ENCODE data around the gene IPO4. TPM values are rescaled to one million over a fixed set of nuclear protein-coding genes. Genes with fewer than 3 reads are reported as not detected.

IPO4 gene
- polyA plus RNA-seq, 4 donors: 32.7 to 40.9 (median 37.0) TPM

DNA sequence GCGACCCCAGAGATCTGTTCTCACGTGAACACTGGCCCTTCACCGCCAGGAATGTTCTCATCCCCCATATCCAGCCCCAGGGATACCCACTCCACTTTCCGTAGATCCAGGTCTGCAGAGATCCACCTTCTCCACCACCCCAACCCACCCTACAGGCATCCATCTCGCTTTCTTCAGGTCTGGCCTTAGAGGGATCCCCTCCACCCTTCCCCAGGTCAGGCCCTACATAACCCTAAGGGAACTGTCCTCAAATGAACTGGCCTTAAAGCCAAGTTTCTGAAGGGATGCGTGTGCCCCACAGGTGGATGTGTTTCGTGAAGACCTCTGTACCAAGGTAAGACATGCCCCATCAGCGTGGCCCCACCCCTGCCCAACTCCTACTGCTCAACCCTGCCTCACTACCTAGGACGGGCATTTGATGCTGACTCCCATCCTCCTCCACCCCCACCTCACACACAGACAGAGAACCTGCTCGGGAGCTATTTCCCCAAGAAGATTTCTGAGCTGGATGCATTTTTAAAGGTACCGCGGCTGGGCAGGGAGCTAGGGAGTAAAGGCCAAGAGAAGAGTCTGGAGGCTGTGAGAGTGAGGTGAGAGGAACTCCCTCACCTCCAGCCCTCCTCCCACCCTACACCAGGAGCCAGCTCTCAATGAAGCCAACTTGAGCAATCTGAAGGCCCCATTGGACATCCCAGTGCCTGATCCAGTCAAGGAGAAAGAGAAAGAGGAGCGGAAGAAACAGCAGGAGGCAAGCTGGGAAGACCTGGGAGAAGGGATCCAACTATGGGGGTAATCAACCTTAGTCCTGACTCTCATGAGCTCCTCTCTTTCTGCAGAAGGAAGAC, 51.7 kb downstream of the IPO4 start:
- no peak for DNase-seq (ENCODE audit: low read depth in 4 of 4, low spot score in 2 of 4)

DNA sequence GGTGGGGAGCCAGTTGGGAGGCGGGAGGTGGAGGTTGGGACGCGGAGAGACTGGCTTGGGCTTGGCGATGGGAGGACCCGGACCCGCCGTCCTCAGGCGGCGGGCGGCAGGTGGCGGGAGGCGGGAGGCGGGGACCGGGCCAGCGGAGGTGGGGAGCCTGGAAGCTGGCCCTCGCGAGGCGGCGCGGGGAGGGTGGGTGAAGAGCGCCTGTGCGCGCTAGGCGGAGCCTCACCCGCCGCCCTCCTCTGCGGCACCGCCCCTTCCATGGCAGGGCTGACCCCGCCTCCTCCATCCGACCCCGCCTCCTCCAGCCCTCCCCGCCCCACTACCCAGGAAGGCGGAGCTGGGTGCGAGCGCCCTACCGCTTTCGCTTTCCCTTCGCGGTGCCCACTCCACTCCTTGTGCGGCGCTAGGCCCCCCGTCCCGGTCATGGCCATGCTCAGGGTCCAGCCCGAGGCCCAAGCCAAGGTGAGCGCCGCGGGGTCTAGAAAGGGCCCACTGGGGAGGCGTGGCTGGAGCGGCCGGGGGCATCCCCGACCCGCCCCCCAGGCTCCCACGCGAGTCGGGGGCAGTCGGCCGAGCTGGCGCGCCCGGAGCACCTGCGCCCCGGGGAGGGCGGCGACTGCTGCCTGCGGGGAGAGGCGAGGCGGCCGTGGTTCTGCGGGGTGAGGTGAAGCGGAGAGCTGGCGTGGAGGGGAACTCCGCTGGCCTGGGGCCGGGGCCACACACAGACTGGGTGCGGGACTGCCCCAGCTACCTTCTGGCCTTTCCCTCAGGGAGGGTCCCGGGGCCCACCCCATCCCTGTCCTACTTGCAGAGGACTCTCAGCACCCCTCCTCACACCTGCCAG, 52.6 kb downstream of the IPO4 start, which contains the start of gene PSME1:
TSS of gene PSME1 (plus strand) at position 361 of the 850 bp plus-strand sequence. CDS start at position 430, 69 bp downstream.
- peak; percentile 62 to 83 (median 74) for DNase-seq (ENCODE audit: low read depth in 4 of 4, low spot score in 2 of 4)

DNA sequence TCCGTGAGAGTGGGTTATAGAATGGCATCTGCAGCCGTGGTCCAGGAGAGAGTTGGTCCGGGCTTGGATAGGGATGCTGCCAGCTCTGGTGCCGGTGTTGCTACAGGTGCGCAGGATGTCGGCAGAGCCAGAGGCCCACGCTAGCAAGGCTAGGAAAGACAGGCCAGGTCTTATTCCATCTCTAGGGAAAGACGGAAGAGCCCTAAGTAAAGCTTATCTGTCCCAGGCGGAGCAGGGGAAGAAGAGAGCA, 53.1 kb downstream of the IPO4 start:
- DNase-seq (ENCODE audit: low read depth in 4 of 4, low spot score in 2 of 4): no peak

DNA sequence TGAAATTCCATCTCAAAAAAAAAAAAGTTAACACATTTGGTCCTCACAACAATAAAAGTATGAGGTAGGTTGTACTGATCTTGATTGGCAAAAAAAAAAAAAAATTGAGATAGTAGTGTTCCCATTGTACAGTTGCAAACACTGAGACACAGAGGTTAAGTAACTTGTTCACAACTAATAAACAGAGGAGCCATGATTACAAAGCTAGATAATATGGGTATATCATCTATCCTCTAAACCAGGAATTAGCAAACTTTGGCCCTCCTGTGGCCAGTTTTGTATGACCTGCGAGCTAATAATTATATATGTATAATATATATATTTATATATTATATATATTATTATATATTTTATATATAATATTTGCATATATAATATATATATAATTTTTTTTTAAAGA, 54.9 kb downstream of the IPO4 start:
- no peak for DNase-seq (ENCODE audit: low read depth in 4 of 4, low spot score in 2 of 4)

DNA sequence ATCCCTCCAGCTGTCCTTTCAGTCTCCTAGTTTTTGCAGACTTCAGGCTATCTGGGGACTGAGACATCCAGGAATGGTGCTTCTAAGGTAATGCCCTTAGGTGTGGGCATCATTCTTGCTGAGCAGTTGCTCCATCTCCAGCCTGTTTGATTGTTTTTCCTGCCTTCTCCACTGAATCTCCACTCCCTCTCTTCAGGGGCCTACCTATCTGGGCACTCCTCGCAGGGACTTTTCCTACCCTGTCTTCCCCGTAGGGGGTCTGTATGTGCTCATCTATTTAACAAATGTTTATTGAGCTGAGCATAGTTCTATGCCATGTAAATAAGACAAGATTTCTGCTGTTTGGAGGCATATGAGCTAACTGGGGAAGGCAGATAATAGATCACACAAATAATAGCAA, 55.6 kb downstream of the IPO4 start:
- no peak for DNase-seq (ENCODE audit: low read depth in 4 of 4, low spot score in 2 of 4)

DNA sequence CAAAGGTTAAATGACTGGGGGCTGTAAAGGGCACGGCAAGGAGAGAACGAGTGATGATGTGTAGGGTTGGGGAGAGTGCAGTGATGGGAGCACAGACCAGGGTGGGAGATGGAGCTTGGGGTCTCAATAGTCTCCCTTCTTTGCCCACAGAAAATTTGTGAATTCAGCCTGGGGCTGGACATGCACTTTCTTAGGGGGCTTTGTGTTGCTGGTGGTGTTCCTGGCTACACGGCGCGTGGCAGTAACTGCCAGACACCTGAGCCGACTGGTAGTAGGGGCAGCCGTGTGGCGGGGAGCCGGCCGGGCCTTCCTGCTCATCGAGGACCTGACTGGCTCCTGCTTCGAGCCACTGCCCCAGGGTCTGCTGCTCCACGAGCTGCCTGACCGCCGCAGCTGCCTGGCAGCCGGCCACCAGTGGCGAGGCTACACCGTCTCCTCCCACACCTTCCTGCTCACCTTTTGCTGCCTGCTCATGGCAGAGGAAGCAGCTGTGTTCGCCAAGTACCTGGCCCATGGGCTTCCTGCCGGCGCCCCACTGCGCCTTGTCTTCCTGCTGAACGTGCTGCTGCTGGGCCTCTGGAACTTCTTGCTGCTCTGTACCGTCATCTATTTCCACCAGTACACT, 56.4 kb downstream of the IPO4 start:
- DNase-seq (ENCODE audit: low read depth in 4 of 4, low spot score in 2 of 4): no peak

DNA sequence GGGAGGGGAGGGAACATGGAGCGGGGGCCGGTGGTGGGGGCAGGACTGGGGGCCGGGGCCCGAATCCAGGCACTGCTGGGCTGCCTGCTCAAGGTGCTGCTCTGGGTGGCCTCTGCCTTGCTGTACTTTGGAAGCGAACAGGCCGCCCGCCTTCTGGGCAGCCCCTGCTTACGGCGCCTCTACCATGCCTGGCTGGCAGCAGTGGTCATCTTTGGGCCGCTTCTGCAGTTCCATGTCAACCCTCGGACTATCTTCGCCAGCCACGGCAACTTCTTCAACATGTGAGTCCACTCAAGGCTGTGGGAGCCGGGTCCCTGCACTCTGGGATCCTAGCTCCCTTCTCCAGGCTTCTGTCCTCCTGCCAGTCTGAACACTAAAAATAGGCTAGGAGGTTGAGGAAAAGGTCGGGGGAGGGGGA, 57.1 kb downstream of the IPO4 start:
- DNase-seq (ENCODE audit: low read depth in 4 of 4, low spot score in 2 of 4): no peak

DNA sequence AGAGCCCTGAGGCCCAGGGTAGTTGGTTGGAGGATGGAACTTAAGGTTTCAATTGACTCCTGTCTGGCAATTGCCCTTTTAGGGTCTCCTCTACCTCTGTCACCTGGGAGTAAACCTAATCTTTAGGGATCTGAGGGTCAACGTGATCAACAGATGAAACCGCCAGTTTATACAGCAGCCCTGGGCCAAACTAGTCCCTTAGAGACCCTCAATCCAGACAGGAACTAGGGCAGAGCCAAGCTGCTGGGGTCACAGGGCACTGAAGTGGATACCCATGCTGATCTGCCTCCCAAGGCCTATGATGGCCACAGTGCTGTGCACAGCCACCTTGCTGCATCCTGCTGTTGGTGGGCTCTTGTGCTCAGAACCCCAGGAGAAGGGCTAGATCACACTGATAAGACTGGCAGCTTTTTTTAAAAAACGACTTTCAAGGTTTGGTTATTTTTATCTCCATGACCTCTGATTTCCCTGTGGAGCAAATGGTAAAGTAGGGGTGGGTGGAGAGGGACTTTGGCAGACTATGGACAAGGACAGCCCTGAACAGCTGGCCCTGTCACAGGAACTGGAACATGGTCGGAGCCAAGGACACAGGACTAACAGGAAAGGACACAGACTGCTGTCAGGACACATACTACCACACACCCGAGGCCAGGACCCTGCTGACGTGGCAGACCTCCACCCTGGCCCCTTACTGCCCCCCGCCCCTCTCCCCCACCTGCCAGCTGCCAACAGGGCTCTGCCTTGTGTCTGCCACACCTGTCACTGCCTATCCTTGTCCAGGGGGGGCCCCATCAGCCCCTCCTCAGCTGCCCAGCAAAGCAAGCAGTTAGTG, 57.7 kb downstream of the IPO4 start:
- no peak for DNase-seq (ENCODE audit: low read depth in 4 of 4, low spot score in 2 of 4)

DNA sequence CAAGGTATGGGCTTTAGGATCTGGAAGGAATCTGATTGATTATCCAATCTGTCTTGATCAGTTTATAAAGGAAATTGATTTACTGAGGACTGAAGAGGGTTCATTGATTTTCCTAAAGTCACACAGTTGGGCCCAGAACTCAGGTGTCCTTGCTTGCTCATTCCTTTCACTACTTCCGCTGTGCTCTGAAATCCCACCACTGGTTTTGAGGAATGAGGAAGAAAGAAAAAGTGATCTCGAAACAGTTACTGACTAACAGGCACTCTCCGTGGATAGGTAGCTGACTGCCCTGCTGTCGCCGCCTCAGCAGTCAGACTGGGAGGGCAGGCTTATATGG, 58.3 kb downstream of the IPO4 start, which contains the start of gene FITM1:
TSS of gene FITM1 (plus strand) at position 280 of the 337 bp plus-strand sequence. CDS start 905 bp downstream, outside the sequence.
- DNase-seq (ENCODE audit: low read depth in 4 of 4, low spot score in 2 of 4): no peak

Other genes with a start within 250 kb of the IPO4 start
- 10 to 100 TPM; 47.4 to 60.4 (median 56.5) TPM for gene DHRS4, start 235.0 kb downstream of the IPO4 start, polyA plus RNA-seq (ENCODE audit: insufficient read length in 4 of 4)
- 10 to 100 TPM; 28.4 to 43.5 (median 36.9) TPM for gene DHRS4L2, start 199.9 kb downstream of the IPO4 start, polyA plus RNA-seq (ENCODE audit: insufficient read length in 4 of 4)
- 1 to 10 TPM; 1.3 to 2.4 (median 1.7) TPM for gene CARMIL3, start 136.8 kb downstream of the IPO4 start, polyA plus RNA-seq (ENCODE audit: insufficient read length in 4 of 4)
- under 1 TPM in 1 of 4 donors, not detected in 3; 0.11 TPM for gene CPNE6, start 117.3 kb downstream of the IPO4 start, polyA plus RNA-seq (ENCODE audit: insufficient read length in 4 of 4)
- gene PCK2, start 94.5 kb downstream of the IPO4 start, polyA plus RNA-seq (ENCODE audit: insufficient read length in 4 of 4): 10 to 100 TPM; 28.6 to 35.6 (median 30.8) TPM
- gene DCAF11, start 74.0 kb downstream of the IPO4 start, polyA plus RNA-seq (ENCODE audit: insufficient read length in 4 of 4): 10 to 100 TPM; 77.2 to 88.6 (median 83.0) TPM
- 1 to 10 TPM; 2.2 to 5.2 (median 3.0) TPM for gene NRL, start 73.9 kb downstream of the IPO4 start, polyA plus RNA-seq (ENCODE audit: insufficient read length in 4 of 4)
- 1 to 10 TPM in 3 of 4 donors, under 1 TPM in 1; 0.48 to 2.2 (median 1.3) TPM for gene FITM1, start 58.2 kb downstream of the IPO4 start, polyA plus RNA-seq (ENCODE audit: insufficient read length in 4 of 4)
- 100 to 1,000 TPM; 185 to 235 (median 203) TPM for gene PSME1, start 52.6 kb downstream of the IPO4 start, polyA plus RNA-seq (ENCODE audit: insufficient read length in 4 of 4)
- gene EMC9, start 47.2 kb downstream of the IPO4 start, polyA plus RNA-seq (ENCODE audit: insufficient read length in 4 of 4): 10 to 100 TPM; 12.3 to 29.3 (median 22.3) TPM
- gene PSME2, start 42.2 kb downstream of the IPO4 start, polyA plus RNA-seq (ENCODE audit: insufficient read length in 4 of 4): 100 to 1,000 TPM; 150 to 177 (median 159) TPM
- gene RNF31, start 41.3 kb downstream of the IPO4 start, polyA plus RNA-seq (ENCODE audit: insufficient read length in 4 of 4): 10 to 100 TPM; 43.6 to 60.2 (median 57.7) TPM
- 10 to 100 TPM; 52.3 to 68.0 (median 59.7) TPM for gene IRF9, start 27.6 kb downstream of the IPO4 start, polyA plus RNA-seq (ENCODE audit: insufficient read length in 4 of 4)
- 10 to 100 TPM; 46.0 to 93.7 (median 68.0) TPM for gene REC8, start 16.7 kb downstream of the IPO4 start, polyA plus RNA-seq (ENCODE audit: insufficient read length in 4 of 4)
- gene TM9SF1, start 6.6 kb upstream of the IPO4 start, polyA plus RNA-seq (ENCODE audit: insufficient read length in 4 of 4): 10 to 100 TPM; 31.9 to 52.0 (median 43.9) TPM
- 10 to 100 TPM in 2 of 4 donors, 1 to 10 TPM in 2; 3.1 to 13.9 (median 7.2) TPM for gene TSSK4, start 16.9 kb upstream of the IPO4 start, polyA plus RNA-seq (ENCODE audit: insufficient read length in 4 of 4)
- gene CHMP4A, start 24.7 kb upstream of the IPO4 start, polyA plus RNA-seq (ENCODE audit: insufficient read length in 4 of 4): 10 to 100 TPM; 43.3 to 76.6 (median 53.2) TPM
- 10 to 100 TPM; 10.2 to 18.0 (median 12.1) TPM for gene MDP1, start 27.2 kb upstream of the IPO4 start, polyA plus RNA-seq (ENCODE audit: insufficient read length in 4 of 4)
- gene NEDD8, start 43.6 kb upstream of the IPO4 start, polyA plus RNA-seq (ENCODE audit: insufficient read length in 4 of 4): 100 to 1,000 TPM; 206 to 248 (median 222) TPM
- gene GMPR2, start 44.1 kb upstream of the IPO4 start, polyA plus RNA-seq (ENCODE audit: insufficient read length in 4 of 4): 100 to 1,000 TPM; 106 to 121 (median 117) TPM
- gene TINF2, start 53.8 kb upstream of the IPO4 start, polyA plus RNA-seq (ENCODE audit: insufficient read length in 4 of 4): 10 to 100 TPM; 54.2 to 64.5 (median 57.8) TPM
- 1 to 10 TPM in 3 of 4 donors, under 1 TPM in 1; 0.92 to 4.5 (median 2.5) TPM for gene TGM1, start 74.4 kb upstream of the IPO4 start, polyA plus RNA-seq (ENCODE audit: insufficient read length in 4 of 4)
- 10 to 100 TPM; 18.0 to 31.1 (median 20.8) TPM for gene RABGGTA, start 82.8 kb upstream of the IPO4 start, polyA plus RNA-seq (ENCODE audit: insufficient read length in 4 of 4)
- 10 to 100 TPM; 41.0 to 52.5 (median 49.9) TPM for gene DHRS1, start 111.0 kb upstream of the IPO4 start, polyA plus RNA-seq (ENCODE audit: insufficient read length in 4 of 4)
- 10 to 100 TPM; 24.1 to 29.0 (median 26.9) TPM for gene NOP9, start 111.0 kb upstream of the IPO4 start, polyA plus RNA-seq (ENCODE audit: insufficient read length in 4 of 4)
- 10 to 100 TPM; 22.4 to 25.3 (median 23.9) TPM for gene CIDEB, start 119.2 kb upstream of the IPO4 start, polyA plus RNA-seq (ENCODE audit: insufficient read length in 4 of 4)
- 1 to 10 TPM; 1.6 to 5.6 (median 2.9) TPM for gene LTB4R2, start 121.3 kb upstream of the IPO4 start, polyA plus RNA-seq (ENCODE audit: insufficient read length in 4 of 4)
- gene LTB4R, start 122.7 kb upstream of the IPO4 start, polyA plus RNA-seq (ENCODE audit: insufficient read length in 4 of 4): 1 to 10 TPM; 2.2 to 7.3 (median 5.0) TPM
- gene ADCY4, start 146.3 kb upstream of the IPO4 start, polyA plus RNA-seq (ENCODE audit: insufficient read length in 4 of 4): 10 to 100 TPM; 15.8 to 26.6 (median 21.4) TPM
- 1 to 10 TPM; 2.6 to 4.4 (median 3.5) TPM for gene RIPK3, start 151.2 kb upstream of the IPO4 start, polyA plus RNA-seq (ENCODE audit: insufficient read length in 4 of 4)
- gene NFATC4, start 179.4 kb upstream of the IPO4 start, polyA plus RNA-seq (ENCODE audit: insufficient read length in 4 of 4): 10 to 100 TPM; 49.8 to 95.6 (median 72.3) TPM
- 10 to 100 TPM; 47.9 to 53.0 (median 49.6) TPM for gene NYNRIN, start 210.2 kb upstream of the IPO4 start, polyA plus RNA-seq (ENCODE audit: insufficient read length in 4 of 4)
- 1 to 10 TPM; 2.7 to 3.8 (median 3.2) TPM for gene CBLN3, start 240.9 kb upstream of the IPO4 start, polyA plus RNA-seq (ENCODE audit: insufficient read length in 4 of 4)
- gene KHNYN, start 241.1 kb upstream of the IPO4 start, polyA plus RNA-seq (ENCODE audit: insufficient read length in 4 of 4): 10 to 100 TPM; 39.5 to 53.7 (median 46.6) TPM